ENCODE results near the gene MED8. TPM values are rescaled to one million over a fixed set of nuclear protein-coding genes. Genes with fewer than 3 reads are reported as not detected.

Gene MED8
- total RNA-seq, 1 experiment from 2014 or later = 36.0 TPM

DNA sequence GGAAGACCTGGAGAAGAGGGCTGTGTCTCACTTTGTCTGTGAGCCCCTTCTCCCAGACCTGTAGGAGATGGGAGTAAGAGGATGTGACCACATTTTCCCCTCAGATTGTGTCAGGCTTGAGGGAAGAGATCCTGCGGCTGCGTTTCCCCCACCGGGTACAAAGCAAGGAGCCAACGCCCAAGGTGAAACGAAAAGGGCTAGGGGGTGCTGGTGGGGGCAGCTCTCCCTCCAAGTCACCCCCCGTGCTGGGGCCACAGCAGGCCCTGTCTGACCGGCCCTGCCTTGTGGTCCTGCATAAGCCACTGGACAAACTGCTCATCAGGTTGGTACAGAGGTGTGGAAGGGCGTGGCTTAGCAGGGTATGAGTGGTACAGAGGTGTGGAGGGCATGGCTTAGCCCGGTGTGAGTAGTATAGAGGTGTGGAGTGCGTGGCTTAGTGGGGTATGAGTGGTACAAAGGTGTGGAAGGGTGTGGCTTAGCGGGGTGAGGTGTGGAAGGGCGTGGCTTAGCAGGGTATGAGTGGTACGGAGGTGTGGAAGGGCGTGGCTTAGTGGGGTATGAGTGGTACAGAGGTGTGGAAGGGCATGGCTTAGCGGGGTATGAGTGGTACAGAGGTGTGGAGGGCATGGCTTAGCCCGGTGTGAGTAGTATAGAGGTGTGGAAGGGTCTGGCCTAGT, 33.5 kb upstream of the MED8 start:
- ChIA-PET CTCF (no interaction called here), POLR2A (no interaction called here), RAD21 (ENCODE audit: low non-redundant PET in 1 of 2, low total read pairs in 2 of 2, uncharacterized antibody in 2 of 2, unreplicated experiment in 2 of 2) (no interaction called here)
- peak overlapping the region; percentile 50 for H3K27ac ChIP-seq (ENCODE audit: low read depth, low read length)
- peaks cover 20 to 34% of the 10 kb centered on the region in 2 experiments; a peak in 3 of 4 replicates for H3K36me3 ChIP-seq (ENCODE audit: control insufficient read depth in 1 of 2, insufficient read depth in 2 of 2, low read length in 2 of 2)
- peaks cover 8 to 38% of the 10 kb centered on the region in 2 experiments for H3K4me1 ChIP-seq (ENCODE audit: control insufficient read depth in 1 of 2, insufficient read depth in 2 of 2, low read length in 2 of 2)
- no peaks in the 10 kb centered on the region for H3K79me2 ChIP-seq (ENCODE audit: insufficient read depth, low read length)
- H3K27me3 ChIP-seq (ENCODE audit: insufficient read depth, low read length) = no peaks in the 10 kb centered on the region
- no TSS peak for BruUV-seq (replicated peaks)
- H3K9me3 ChIP-seq (ENCODE audit: control insufficient read depth in 1 of 2, insufficient read depth in 1 of 2, low read depth in 1 of 2, low read length in 2 of 2) = no peaks in the 10 kb centered on the region
- H3K9ac ChIP-seq (ENCODE audit: low read length) = no peak overlapping the region
- TF ChIP-seq CEBPB (IDR thresholded peaks at IDR 0.05; ENCODE audit: low read depth) = no peak
- no peak overlapping the region for H3K4me3 ChIP-seq (replicated peaks in 1 of 2; ENCODE audit: low read depth in 1 of 2, low read length in 2 of 2)
- ATAC-seq = peak; percentile 55
- no peaks in the 10 kb centered on the region for H4K20me1 ChIP-seq (ENCODE audit: insufficient read depth)
- intact Hi-C loops (cut with micrococcal nuclease) = no loop called here
- no peak for DNase-seq (ENCODE audit: low read depth, low spot score)
- H2AFZ ChIP-seq (ENCODE audit: low read depth, low read length, poor library complexity, severe bottlenecking) = no peak overlapping the region
- H3K9me2 ChIP-seq (ENCODE audit: insufficient read depth) = no peaks in the 10 kb centered on the region
- peak overlapping the region; percentile 54 for H3K4me2 ChIP-seq (ENCODE audit: low read length)

DNA sequence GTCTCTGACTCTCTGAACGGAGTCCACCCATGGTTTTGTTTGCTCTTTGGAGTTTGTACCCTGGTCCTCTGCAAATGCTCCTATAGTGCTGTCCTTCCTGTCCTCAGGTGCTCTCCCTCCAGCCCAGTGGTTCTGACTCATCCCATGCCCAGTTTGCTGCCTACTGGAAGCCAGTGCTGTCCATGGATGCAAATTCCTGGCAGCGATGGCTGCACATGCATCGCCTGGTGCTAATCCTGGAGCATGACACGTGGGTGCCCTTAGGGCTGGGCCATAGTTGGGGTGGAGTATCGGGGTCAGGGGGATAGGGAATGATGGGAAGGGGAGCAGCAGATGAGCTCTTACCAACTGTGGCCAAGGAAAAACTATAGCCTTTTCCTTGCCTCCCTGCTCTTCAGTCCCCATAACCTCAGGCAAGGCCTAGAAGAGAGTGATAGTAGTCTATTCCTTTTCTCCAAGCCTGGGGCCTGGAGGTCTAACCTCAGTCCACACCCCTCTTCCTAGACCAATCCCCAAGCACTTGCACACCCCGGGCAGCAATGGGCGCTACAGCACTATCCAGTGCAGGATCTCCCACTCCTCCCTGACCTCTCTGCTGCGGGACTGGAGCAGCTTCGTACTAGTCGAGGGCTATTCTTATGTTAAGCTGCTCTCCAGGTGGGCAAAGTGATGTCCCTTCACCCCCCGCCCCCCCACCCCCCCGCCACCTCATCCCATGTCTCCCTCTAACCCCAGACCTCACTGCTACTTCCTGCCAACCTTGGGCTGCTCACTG, 32.6 kb upstream of the MED8 start:
- BruUV-seq (replicated peaks) = no TSS peak
- POLR2A ChIA-PET = no interaction called here
- Histone ChIP-seq H3K9ac (ENCODE audit: low read length) (no peak overlapping the region), H3K36me3 (ENCODE audit: control insufficient read depth in 1 of 2, insufficient read depth in 2 of 2, low read length in 2 of 2) (peaks cover 16 to 32% of the 10 kb centered on the region in 2 experiments; a peak in 3 of 4 replicates), H3K9me3 (ENCODE audit: control insufficient read depth in 1 of 2, insufficient read depth in 1 of 2, low read depth in 1 of 2, low read length in 2 of 2) (no peaks in the 10 kb centered on the region), H3K9me2 (ENCODE audit: insufficient read depth) (no peaks in the 10 kb centered on the region), H3K4me2 (ENCODE audit: low read length) (no peak overlapping the region), H4K20me1 (ENCODE audit: insufficient read depth) (no peaks in the 10 kb centered on the region), H2AFZ (ENCODE audit: low read depth, low read length, poor library complexity, severe bottlenecking) (no peak overlapping the region), H3K4me3 (replicated peaks in 1 of 2; ENCODE audit: low read depth in 1 of 2, low read length in 2 of 2) (no peak overlapping the region), H3K27ac (ENCODE audit: low read depth, low read length) (no peak overlapping the region), H3K79me2 (ENCODE audit: insufficient read depth, low read length) (no peaks in the 10 kb centered on the region), H3K27me3 (ENCODE audit: insufficient read depth, low read length) (no peaks in the 10 kb centered on the region), H3K4me1 (ENCODE audit: control insufficient read depth in 1 of 2, insufficient read depth in 2 of 2, low read length in 2 of 2) (peaks cover 8 to 38% of the 10 kb centered on the region in 2 experiments)
- DNase-seq (ENCODE audit: low read depth, low spot score) (no peak), ATAC-seq (no peak)
- CTCF ChIA-PET = no interaction called here
- intact Hi-C loops (cut with micrococcal nuclease) = no loop called here
- RAD21 ChIA-PET (ENCODE audit: low non-redundant PET in 1 of 2, low total read pairs in 2 of 2, uncharacterized antibody in 2 of 2, unreplicated experiment in 2 of 2) = no interaction called here
- TF ChIP-seq, protein P1, sequence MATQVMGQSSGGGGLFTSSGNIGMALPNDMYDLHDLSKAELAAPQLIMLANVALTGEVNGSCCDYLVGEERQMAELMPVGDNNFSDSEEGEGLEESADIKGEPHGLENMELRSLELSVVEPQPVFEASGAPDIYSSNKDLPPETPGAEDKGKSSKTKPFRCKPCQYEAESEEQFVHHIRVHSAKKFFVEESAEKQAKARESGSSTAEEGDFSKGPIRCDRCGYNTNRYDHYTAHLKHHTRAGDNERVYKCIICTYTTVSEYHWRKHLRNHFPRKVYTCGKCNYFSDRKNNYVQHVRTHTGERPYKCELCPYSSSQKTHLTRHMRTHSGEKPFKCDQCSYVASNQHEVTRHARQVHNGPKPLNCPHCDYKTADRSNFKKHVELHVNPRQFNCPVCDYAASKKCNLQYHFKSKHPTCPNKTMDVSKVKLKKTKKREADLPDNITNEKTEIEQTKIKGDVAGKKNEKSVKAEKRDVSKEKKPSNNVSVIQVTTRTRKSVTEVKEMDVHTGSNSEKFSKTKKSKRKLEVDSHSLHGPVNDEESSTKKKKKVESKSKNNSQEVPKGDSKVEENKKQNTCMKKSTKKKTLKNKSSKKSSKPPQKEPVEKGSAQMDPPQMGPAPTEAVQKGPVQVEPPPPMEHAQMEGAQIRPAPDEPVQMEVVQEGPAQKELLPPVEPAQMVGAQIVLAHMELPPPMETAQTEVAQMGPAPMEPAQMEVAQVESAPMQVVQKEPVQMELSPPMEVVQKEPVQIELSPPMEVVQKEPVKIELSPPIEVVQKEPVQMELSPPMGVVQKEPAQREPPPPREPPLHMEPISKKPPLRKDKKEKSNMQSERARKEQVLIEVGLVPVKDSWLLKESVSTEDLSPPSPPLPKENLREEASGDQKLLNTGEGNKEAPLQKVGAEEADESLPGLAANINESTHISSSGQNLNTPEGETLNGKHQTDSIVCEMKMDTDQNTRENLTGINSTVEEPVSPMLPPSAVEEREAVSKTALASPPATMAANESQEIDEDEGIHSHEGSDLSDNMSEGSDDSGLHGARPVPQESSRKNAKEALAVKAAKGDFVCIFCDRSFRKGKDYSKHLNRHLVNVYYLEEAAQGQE (IDR thresholded peaks at IDR 0.05; ENCODE audit: low read depth) = no peak
- TF ChIP-seq SP1 (IDR thresholded peaks at IDR 0.05; ENCODE audit: low read depth) (no peak), SIN3A (IDR thresholded peaks at IDR 0.05; ENCODE audit: low read depth) (no peak), CBX3 (IDR thresholded peaks at IDR 0.05; ENCODE audit: low read depth) (no peak), YY1 (IDR thresholded peaks at IDR 0.05; ENCODE audit: extremely low read depth, insufficient replicate concordance, low read depth, low read length) (no peak), EGR1 (IDR thresholded peaks at IDR 0.05; ENCODE audit: low read depth) (no peak), ZNF274 (IDR thresholded peaks at IDR 0.05; ENCODE audit: low read depth, low read length) (no peak), EZH2phosphoT487 (IDR thresholded peaks at IDR 0.05; ENCODE audit: borderline replicate concordance) (no peak), TCF7L2 (IDR thresholded peaks at IDR 0.05; ENCODE audit: borderline replicate concordance, extremely low read depth, insufficient read depth, insufficient read length) (no peak), POLR2A (IDR thresholded peaks at IDR 0.05; ENCODE audit: borderline replicate concordance, extremely low read depth, insufficient read depth, insufficient read length) (no peak), ELF1 (IDR thresholded peaks at IDR 0.05; ENCODE audit: borderline replicate concordance, low read depth) (no peak), SRF (IDR thresholded peaks at IDR 0.05; ENCODE audit: low read depth) (no peak), CEBPB (IDR thresholded peaks at IDR 0.05; ENCODE audit: low read depth) (no peak)
- TF ChIP-seq, protein P2, sequence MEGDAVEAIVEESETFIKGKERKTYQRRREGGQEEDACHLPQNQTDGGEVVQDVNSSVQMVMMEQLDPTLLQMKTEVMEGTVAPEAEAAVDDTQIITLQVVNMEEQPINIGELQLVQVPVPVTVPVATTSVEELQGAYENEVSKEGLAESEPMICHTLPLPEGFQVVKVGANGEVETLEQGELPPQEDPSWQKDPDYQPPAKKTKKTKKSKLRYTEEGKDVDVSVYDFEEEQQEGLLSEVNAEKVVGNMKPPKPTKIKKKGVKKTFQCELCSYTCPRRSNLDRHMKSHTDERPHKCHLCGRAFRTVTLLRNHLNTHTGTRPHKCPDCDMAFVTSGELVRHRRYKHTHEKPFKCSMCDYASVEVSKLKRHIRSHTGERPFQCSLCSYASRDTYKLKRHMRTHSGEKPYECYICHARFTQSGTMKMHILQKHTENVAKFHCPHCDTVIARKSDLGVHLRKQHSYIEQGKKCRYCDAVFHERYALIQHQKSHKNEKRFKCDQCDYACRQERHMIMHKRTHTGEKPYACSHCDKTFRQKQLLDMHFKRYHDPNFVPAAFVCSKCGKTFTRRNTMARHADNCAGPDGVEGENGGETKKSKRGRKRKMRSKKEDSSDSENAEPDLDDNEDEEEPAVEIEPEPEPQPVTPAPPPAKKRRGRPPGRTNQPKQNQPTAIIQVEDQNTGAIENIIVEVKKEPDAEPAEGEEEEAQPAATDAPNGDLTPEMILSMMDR (IDR thresholded peaks at IDR 0.05 in 2 of 3, conservative IDR thresholded peaks at IDR 0.05 in 1 of 3; ENCODE audit: borderline replicate concordance in 1 of 3, insufficient read depth in 1 of 3, low read depth in 2 of 3, low read length in 2 of 3) = no peak

Data from HCT116 (cell line).